Caco-2 (cell line): Measurements from ENCODE around the gene ABHD2. TPM values are rescaled to one million over a fixed set of nuclear protein-coding genes. Genes with fewer than 3 reads are reported as not detected.

Source experiments
- BruUV-seq: library from RNA; stranded (reverse); fragments of 400-500 nt; replicated peaks from 2 replicates; lab custom pipeline; 2021; lab: Mats Ljungman, UMichigan
- CTCF ChIA-PET: fragments of 300-600 bp; sonication (Branson Sonifier 250); formaldehyde crosslinking; loops from one replicate; lab custom pipeline; 2022; ENCODE audit warnings: antibody characterized with exemption; lab: Charles Lee
- POLR2A ChIA-PET: fragments of 300-600 bp; sonication (Branson Sonifier 250); formaldehyde crosslinking; loops from one replicate; lab custom pipeline; 2022; ENCODE audit warnings: antibody characterized with exemption; lab: Charles Lee
- DNase-seq, 2 experiments: peaks; one replicate each; pipeline versions ENCODE4 v3.0.0 to v3.0.0-alpha.2; 2020 to 2022
- H3K27me3 ChIP-seq: replicated peaks from 2 replicates; pipeline ENCODE4 v1.6.0; 2011; ENCODE audit warnings: low read length; ENCODE audit not compliant: control insufficient read depth, insufficient read depth
- H3K36me3 ChIP-seq: 2 replicates; pipeline ENCODE4 v1.5.1; 2011; ENCODE audit warnings: low read length; ENCODE audit not compliant: control insufficient read depth, insufficient read depth
- H3K4me1 ChIP-seq: fragments of 250-450 bp; sonication (Bioruptor Pico); 2 replicates; pipeline ENCODE4 v1.5.1; 2020; ENCODE audit warnings: mild to moderate bottlenecking
- H3K4me3 ChIP-seq: 2 replicates; pipeline ENCODE4 v1.5.1; 2011; ENCODE audit warnings: low read depth, mild to moderate bottlenecking, control low read depth, low read length
- H3K9me3 ChIP-seq: fragments of 250-450 bp; sonication (Bioruptor Pico); 2 replicates; pipeline ENCODE4 v1.5.1; 2020; ENCODE audit warnings: mild to moderate bottlenecking, moderate library complexity
- H3K27ac Mint-ChIP-seq: one replicate; pipeline ENCODE4 v1.8.0; 2022; ENCODE audit warnings: mixed read lengths; ENCODE audit not compliant: unreplicated experiment
- H3K27me3 Mint-ChIP-seq: one replicate; pipeline ENCODE4 v1.8.0; 2022; ENCODE audit warnings: mixed read lengths; ENCODE audit not compliant: insufficient read depth, unreplicated experiment
- H3K36me3 Mint-ChIP-seq: one replicate; pipeline ENCODE4 v1.8.0; 2022; ENCODE audit warnings: mild to moderate bottlenecking, mixed read lengths; ENCODE audit not compliant: insufficient read depth, unreplicated experiment
- H3K4me1 Mint-ChIP-seq: one replicate; pipeline ENCODE4 v1.8.0; 2022; ENCODE audit warnings: low read depth, mixed read lengths; ENCODE audit not compliant: unreplicated experiment
- H3K4me3 Mint-ChIP-seq: one replicate; pipeline ENCODE4 v1.8.0; 2022; ENCODE audit warnings: mild to moderate bottlenecking, moderate library complexity, mixed read lengths; ENCODE audit not compliant: unreplicated experiment
- H3K9me3 Mint-ChIP-seq: one replicate; pipeline ENCODE4 v1.8.0; 2022; ENCODE audit warnings: mixed read lengths; ENCODE audit not compliant: unreplicated experiment
- intact Hi-C: fragments of 100-400 bp; cut with micrococcal nuclease; formaldehyde crosslinking; loops from one replicate; pipeline ENCODE4 v1.10.0; 2022; ENCODE audit not compliant: unreplicated experiment
- total RNA-seq: library from RNA; stranded (reverse); gene quantifications from 2 replicates; pipeline ENCODE4 v1.2.3, GENCODE V29; 2022
- TF ChIP-seq, protein P1 (sequence below), 2 experiments: fragments of 200-600 bp in 1 of 2; IDR thresholded peaks; 1 replicate in 1 of 2; 2 replicates in 1 of 2; pipeline versions ENCODE4 v1.5.1 to v1.8.0; 2011 to 2022; ENCODE audit warnings: antibody characterized with exemption in 1 of 2, control low read depth in 1 of 2, inconsistent platforms in 1 of 2, low read depth in 1 of 2, low read length in 1 of 2, mild to moderate bottlenecking in 1 of 2, moderate library complexity in 1 of 2; ENCODE audit not compliant: insufficient read depth in 1 of 2, severe bottlenecking in 1 of 2, unreplicated experiment in 1 of 2

ABHD2 gene
- total RNA-seq, 1 experiment from 2014 or later: 63.0 TPM

DNA sequence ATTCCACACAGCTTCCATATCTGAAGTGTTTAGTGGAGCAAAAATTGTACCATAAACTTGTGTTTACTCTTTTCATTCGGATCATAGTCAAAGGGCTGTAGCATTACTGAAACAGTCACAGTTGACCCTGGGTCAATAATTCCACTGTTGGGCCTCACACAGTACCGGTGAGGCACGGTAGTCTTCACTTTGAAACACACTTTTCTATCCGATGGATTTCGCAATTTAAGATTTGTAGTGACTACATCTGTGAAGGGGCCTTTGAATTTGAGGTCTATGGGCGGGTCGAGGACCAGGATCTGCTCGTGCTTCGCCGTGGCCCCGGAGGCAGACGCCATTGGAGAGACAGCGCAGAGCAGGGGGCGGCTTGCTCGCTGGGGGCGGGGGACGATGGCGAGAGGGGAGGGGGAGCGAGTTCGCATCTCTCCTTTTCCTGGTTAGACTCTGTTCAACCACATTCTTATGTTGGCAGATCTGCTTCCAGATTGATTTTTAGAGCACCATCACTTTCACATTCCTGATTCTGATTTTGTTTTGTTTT is 113.3 kb downstream of the ABHD2 start:
- Histone ChIP-seq H3K27me3 (no peaks in the 10 kb centered on the region), H3K4me3 (no peak overlapping the region), H3K36me3 (no peaks in the 10 kb centered on the region; the same call in 1 of the 2 replicates), H3K9me3 (no peaks in the 10 kb centered on the region), H3K4me1 (no peaks in the 10 kb centered on the region)
- peaks cover 8% of the 10 kb centered on the region for H3K36me3 Mint-ChIP-seq
- TF ChIP-seq, protein P1, sequence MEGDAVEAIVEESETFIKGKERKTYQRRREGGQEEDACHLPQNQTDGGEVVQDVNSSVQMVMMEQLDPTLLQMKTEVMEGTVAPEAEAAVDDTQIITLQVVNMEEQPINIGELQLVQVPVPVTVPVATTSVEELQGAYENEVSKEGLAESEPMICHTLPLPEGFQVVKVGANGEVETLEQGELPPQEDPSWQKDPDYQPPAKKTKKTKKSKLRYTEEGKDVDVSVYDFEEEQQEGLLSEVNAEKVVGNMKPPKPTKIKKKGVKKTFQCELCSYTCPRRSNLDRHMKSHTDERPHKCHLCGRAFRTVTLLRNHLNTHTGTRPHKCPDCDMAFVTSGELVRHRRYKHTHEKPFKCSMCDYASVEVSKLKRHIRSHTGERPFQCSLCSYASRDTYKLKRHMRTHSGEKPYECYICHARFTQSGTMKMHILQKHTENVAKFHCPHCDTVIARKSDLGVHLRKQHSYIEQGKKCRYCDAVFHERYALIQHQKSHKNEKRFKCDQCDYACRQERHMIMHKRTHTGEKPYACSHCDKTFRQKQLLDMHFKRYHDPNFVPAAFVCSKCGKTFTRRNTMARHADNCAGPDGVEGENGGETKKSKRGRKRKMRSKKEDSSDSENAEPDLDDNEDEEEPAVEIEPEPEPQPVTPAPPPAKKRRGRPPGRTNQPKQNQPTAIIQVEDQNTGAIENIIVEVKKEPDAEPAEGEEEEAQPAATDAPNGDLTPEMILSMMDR (IDR thresholded peaks at IDR 0.05; ENCODE audit: insufficient read depth in 1 of 2, low read depth in 1 of 2, low read length in 1 of 2, severe bottlenecking in 1 of 2, unreplicated experiment in 1 of 2): no peak
- intact Hi-C loops: no loop called here
- ChIA-PET POLR2A (no interaction called here), CTCF (no interaction called here)
- no peaks in the 10 kb centered on the region for H3K27me3 Mint-ChIP-seq
- BruUV-seq: no TSS peak
- no peak overlapping the region for H3K4me3 Mint-ChIP-seq
- DNase-seq: no peak
- H3K9me3 Mint-ChIP-seq: no peaks in the 10 kb centered on the region
- no peaks in the 10 kb centered on the region for H3K4me1 Mint-ChIP-seq
- H3K27ac Mint-ChIP-seq: no peak overlapping the region

DNA sequence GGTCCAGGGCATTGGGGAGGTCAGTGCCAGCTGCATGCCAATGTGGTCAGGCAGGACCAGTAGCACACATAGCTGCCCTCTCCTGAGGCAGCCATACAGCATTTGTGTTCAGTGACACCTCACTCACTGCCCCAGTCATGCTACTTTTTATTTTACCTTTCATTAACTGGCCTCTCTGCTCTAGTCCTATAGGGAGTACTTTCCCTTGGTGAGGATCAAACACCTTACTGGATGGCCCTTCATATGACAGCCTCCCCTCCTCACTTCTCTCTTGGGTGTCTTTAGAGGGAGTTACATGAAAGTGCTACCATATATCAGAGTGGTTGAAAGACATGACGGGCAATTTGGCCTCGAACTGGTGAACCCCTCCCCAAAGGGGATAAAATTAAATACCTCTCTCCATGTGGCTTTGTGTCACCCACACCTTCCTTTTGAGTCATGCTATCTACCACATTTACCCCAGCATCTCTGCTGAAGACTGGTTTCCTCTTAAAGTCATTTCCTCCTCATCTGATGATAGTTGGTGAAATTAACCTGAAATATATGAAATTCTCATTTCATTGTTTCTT is 115.5 kb downstream of the ABHD2 start:
- intact Hi-C loops: no loop called here
- Mint-ChIP-seq H3K4me1 (no peaks in the 10 kb centered on the region), H3K36me3 (peaks cover 8% of the 10 kb centered on the region), H3K27me3 (no peaks in the 10 kb centered on the region), H3K4me3 (no peak overlapping the region), H3K27ac (no peak overlapping the region), H3K9me3 (no peaks in the 10 kb centered on the region)
- TF ChIP-seq, protein P1 (IDR thresholded peaks at IDR 0.05; ENCODE audit: insufficient read depth in 1 of 2, low read depth in 1 of 2, low read length in 1 of 2, severe bottlenecking in 1 of 2, unreplicated experiment in 1 of 2): no peak
- H3K27me3 ChIP-seq: no peaks in the 10 kb centered on the region
- no peaks in the 10 kb centered on the region for H3K36me3 ChIP-seq
- peaks cover 6% of the 10 kb centered on the region; the same call in 1 of the 2 replicates for H3K4me1 ChIP-seq
- no peak overlapping the region for H3K4me3 ChIP-seq
- no TSS peak for BruUV-seq
- POLR2A ChIA-PET: no interaction called here
- no peaks in the 10 kb centered on the region for H3K9me3 ChIP-seq
- DNase-seq: no peak
- CTCF ChIA-PET: no interaction called here

DNA sequence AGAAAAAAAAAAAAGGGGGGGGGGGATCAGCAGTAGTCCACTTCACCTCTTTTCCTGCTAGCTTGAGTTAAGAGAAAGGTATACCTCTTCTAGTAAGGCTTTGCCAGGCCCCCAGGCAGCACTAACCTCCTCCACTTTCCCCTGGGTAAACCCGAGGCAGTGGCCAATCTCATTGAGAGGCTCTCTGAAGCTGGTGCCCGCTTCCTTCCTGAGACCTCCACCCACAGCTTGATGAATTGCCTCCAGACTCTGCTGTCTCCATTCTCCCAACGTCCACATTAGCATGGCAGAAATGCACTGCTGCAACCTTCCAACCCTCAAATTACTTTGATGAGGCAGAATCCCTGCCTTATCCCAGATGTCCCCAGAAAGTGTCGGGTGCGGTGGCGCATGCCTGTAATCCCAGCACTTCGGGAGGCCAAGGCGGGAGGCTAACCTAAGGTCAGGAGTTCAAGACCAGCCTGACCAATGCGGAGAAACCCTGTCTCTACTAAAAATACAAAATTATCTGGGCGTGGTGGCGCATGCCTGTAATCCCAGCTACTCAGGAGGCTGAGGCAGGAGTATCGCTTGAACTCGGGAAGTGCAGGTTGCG is 117.8 kb downstream of the ABHD2 start:
- no peak overlapping the region for H3K4me3 ChIP-seq
- BruUV-seq: no TSS peak
- peaks cover 6% of the 10 kb centered on the region; the same call in 1 of the 2 replicates for H3K4me1 ChIP-seq
- POLR2A ChIA-PET: interaction anchor here (0.6 kb wide), 1 partner anchor 47 kb away, joined by 3 read pairs; no protein-coding TSS in a partner anchor
- Mint-ChIP-seq H3K27me3 (no peaks in the 10 kb centered on the region), H3K4me3 (no peak overlapping the region), H3K27ac (no peak overlapping the region), H3K36me3 (peaks cover 8% of the 10 kb centered on the region), H3K4me1 (no peaks in the 10 kb centered on the region), H3K9me3 (no peaks in the 10 kb centered on the region)
- no peaks in the 10 kb centered on the region for H3K27me3 ChIP-seq
- H3K36me3 ChIP-seq: no peaks in the 10 kb centered on the region
- H3K9me3 ChIP-seq: no peaks in the 10 kb centered on the region
- CTCF ChIA-PET: interaction anchor here (0.5 to 2.4 kb wide), 26 partner anchors 10 to 433 kb away, joined by 3 to 29 read pairs (median 4); partner anchors contain the start of genes ABHD2, FANCI, POLG and RLBP1
- intact Hi-C loops: no loop called here
- DNase-seq: no peak
- TF ChIP-seq, protein P1 (IDR thresholded peaks at IDR 0.05; ENCODE audit: insufficient read depth in 1 of 2, low read depth in 1 of 2, low read length in 1 of 2, severe bottlenecking in 1 of 2, unreplicated experiment in 1 of 2): no peak
